ENCODE data around the gene SAG.

- no peak for TF ChIP-seq ARNT (IDR thresholded peaks at IDR 0.05)
- no peak for TF ChIP-seq FOXA1 (IDR thresholded peaks at IDR 0.05)
- no peak for TF ChIP-seq HDGF (IDR thresholded peaks at IDR 0.05; ENCODE audit: borderline replicate concordance)
- TF ChIP-seq SUZ12 (IDR thresholded peaks at IDR 0.05) = no peak
- TF ChIP-seq FOXM1 (IDR thresholded peaks at IDR 0.05; ENCODE audit: borderline replicate concordance) = no peak
- TF ChIP-seq SP1 (IDR thresholded peaks at IDR 0.05) = no peak
- TF ChIP-seq TARDBP (IDR thresholded peaks at IDR 0.05) = no peak
Measured at GRCh38 chr2:233319256-233319655, 11.6 kb downstream of the SAG start.
